ENCODE data around the gene GPX2. TPM values are rescaled to one million over a fixed set of nuclear protein-coding genes. Genes with fewer than 3 reads are reported as not detected.

The GPX2 gene
- total and polyA plus RNA-seq, 7 experiments from 2014 or later: not detected

DNA sequence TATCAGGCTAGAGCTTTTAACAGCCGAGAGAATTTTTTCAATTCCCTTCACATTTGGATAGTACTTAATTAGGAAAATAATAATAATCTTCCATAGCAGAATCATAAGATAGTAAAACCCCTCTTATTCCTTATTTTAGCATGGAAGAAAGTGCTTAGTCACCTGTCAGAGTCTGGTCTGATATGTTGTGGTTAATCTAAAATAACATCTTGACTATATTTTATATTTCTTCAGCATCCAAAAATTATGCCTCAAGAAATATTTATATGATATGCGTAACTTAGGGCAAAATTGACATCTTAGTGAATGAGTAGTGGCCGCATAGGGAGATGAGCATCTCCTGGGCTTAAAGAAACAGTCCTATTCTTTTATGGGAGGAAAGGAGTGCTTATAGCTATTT lies 15.5 kb downstream of the GPX2 start:
- ChIA-PET CTCF (no interaction called here), POLR2A (interaction anchor here (0.9 to 6.5 kb wide), 5 partner anchors 9 to 27 kb away, joined by 3 to 86 read pairs (median 5); partner anchors contain the start of gene CHURC1)
- peaks cover 47 to 66% of the 10 kb centered on the region in 2 donors for H3K4me1 ChIP-seq (ENCODE audit: control insufficient read depth in 2 of 2, insufficient read depth in 2 of 2, low read length in 2 of 2)
- H3K27me3 ChIP-seq (ENCODE audit: control insufficient read depth in 2 of 2, insufficient read depth in 2 of 2, low read length in 2 of 2): no peaks in the 10 kb centered on the region
- Mint-ChIP-seq H3K36me3 (peaks cover 5 to 49% (median 27%) of the 10 kb centered on the region in 5 donors), H3K4me3 (peak overlapping the region in 4 of 10 donors; percentile 9 to 56 (median 28)), H3K27me3 (no peaks in the 10 kb centered on the region), H3K9me3 (no peaks in the 10 kb centered on the region), H3K4me1 (peaks cover 19 to 43% (median 26%) of the 10 kb centered on the region in 7 donors), H3K27ac (peak overlapping the region in 5 of 9 donors; percentile 23 to 75 (median 63))
- no peak for DNase-seq
- H3K9me3 ChIP-seq (ENCODE audit: control insufficient read depth in 2 of 3, low read length in 3 of 3): peaks cover 0 to 4% (median 0%) of the 10 kb centered on the region in 3 experiments
- peak overlapping the region; percentile 49 for H3K27ac ChIP-seq (ENCODE audit: low read depth, low read length)
- no peak for ATAC-seq
- intact Hi-C loops (cut with micrococcal nuclease): loop anchor here (5.0 to 10.0 kb wide), 3 partner anchors 45 to 1062 kb away; partner anchors contain the start of genes MAX (in 2 of the 2) and RAB15 (in 1 of the 2)
- H3K36me3 ChIP-seq (ENCODE audit: control insufficient read depth in 2 of 3, insufficient read depth in 3 of 3, low read length in 3 of 3): peaks cover 0 to 17% (median 15%) of the 10 kb centered on the region in 3 experiments
- no peak overlapping the region for H3K4me3 ChIP-seq (ENCODE audit: low read length)

DNA sequence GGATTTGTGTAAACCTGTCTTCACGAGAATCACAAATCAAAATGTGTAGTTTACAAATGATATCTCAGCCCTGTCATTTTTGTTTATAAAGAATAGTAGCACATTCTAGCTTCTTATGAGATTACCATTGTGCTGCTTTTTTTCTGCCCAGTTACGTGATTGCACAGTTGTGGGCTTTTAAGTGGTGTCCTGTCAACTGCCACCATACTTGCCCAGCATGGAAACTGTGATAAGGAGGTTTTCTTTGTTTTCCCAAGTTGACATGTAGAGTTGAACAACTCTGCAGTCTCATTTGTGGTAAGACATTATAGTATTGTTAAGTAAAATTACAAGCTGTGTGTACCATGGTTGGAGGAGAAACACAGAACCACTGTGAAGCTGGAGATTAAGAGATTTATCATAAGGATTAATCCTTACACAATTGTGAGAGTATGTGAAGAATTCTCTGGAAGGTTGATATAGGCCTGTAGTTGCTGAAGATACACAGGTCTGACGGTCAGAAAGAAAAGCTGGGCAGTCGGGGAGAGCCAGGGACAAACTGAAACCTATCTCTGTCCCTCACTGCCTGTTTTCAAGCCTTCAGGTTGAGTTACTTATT lies 16.0 kb downstream of the GPX2 start:
- Histone ChIP-seq H3K27me3 (ENCODE audit: control insufficient read depth in 2 of 2, insufficient read depth in 2 of 2, low read length in 2 of 2) (no peaks in the 10 kb centered on the region), H3K4me3 (ENCODE audit: low read length) (no peak overlapping the region), H3K9me3 (ENCODE audit: control insufficient read depth in 2 of 3, low read length in 3 of 3) (peaks cover 0 to 4% (median 0%) of the 10 kb centered on the region in 3 experiments), H3K27ac (ENCODE audit: low read depth, low read length) (peak overlapping the region; percentile 49), H3K36me3 (ENCODE audit: control insufficient read depth in 2 of 3, insufficient read depth in 3 of 3, low read length in 3 of 3) (peaks cover 0 to 16% (median 14%) of the 10 kb centered on the region in 3 experiments), H3K4me1 (ENCODE audit: control insufficient read depth in 2 of 2, insufficient read depth in 2 of 2, low read length in 2 of 2) (peaks cover 51 to 64% of the 10 kb centered on the region in 2 donors)
- H3K36me3 Mint-ChIP-seq: peaks cover 5 to 50% (median 31%) of the 10 kb centered on the region in 5 donors
- DNase-seq (no peak), ATAC-seq (no peak)
- ChIA-PET POLR2A (interaction anchor here (0.9 to 6.5 kb wide), 5 partner anchors 9 to 27 kb away, joined by 3 to 86 read pairs (median 5); partner anchors contain the start of gene CHURC1), CTCF (no interaction called here)
- H3K4me3 Mint-ChIP-seq: peak overlapping the region in 8 of 10 donors; percentile 1 to 56 (median 5)
- peaks cover 0 to 5% (median 0%) of the 10 kb centered on the region in 11 donors for H3K9me3 Mint-ChIP-seq
- H3K27ac Mint-ChIP-seq: peak overlapping the region in 6 of 9 donors; percentile 23 to 73 (median 58)
- intact Hi-C loops (cut with micrococcal nuclease): loop anchor here (5.0 to 10.0 kb wide), 3 partner anchors 46 to 1062 kb away; partner anchors contain the start of genes MAX (in 2 of the 2) and RAB15 (in 1 of the 2)
- H3K27me3 Mint-ChIP-seq: no peaks in the 10 kb centered on the region
- peaks cover 24 to 48% (median 31%) of the 10 kb centered on the region in 7 donors for H3K4me1 Mint-ChIP-seq

DNA sequence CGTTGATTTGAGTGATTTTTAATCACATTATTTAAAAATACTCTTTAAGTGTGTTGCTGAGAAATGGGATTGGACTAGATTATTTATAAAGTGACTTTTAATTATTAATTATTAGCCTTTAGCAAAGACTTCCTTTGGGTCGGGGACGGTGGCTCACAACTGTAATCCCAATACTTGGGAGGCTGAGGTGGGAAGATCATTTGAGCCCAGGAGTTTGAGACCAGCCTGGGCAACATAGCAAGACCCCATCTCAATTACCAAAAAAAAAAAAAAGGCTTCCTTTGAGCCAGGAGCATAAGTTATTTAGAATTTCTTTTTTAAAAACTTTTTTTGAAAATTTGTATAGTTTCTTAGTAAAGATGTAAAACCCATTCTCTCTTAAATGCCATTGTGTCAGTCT lies 19.5 kb downstream of the GPX2 start:
- Histone ChIP-seq H3K9me3 (ENCODE audit: control insufficient read depth in 2 of 3, low read length in 3 of 3) (peaks cover 0 to under 1% (median 0%) of the 10 kb centered on the region in 3 experiments), H3K27ac (ENCODE audit: low read depth, low read length) (peak overlapping the region; percentile 1), H3K4me3 (ENCODE audit: low read length) (no peak overlapping the region), H3K36me3 (ENCODE audit: control insufficient read depth in 2 of 3, insufficient read depth in 3 of 3, low read length in 3 of 3) (peaks cover 0 to 16% (median 14%) of the 10 kb centered on the region in 3 experiments), H3K4me1 (ENCODE audit: control insufficient read depth in 2 of 2, insufficient read depth in 2 of 2, low read length in 2 of 2) (peaks cover 36 to 44% of the 10 kb centered on the region in 2 donors), H3K27me3 (ENCODE audit: control insufficient read depth in 2 of 2, insufficient read depth in 2 of 2, low read length in 2 of 2) (no peaks in the 10 kb centered on the region)
- DNase-seq (no peak), ATAC-seq (no peak)
- intact Hi-C loops (cut with micrococcal nuclease): loop anchor here in 1 of 2 donors (10.0 kb wide), 1 partner anchor 1058 kb away; no protein-coding TSS in a partner anchor
- POLR2A ChIA-PET: interaction anchor here (0.7 to 6.5 kb wide), 2 partner anchors 8 to 124 kb away, joined by 4 to 86 read pairs; partner anchors contain the start of gene CHURC1
- Mint-ChIP-seq H3K4me1 (peaks cover 37 to 81% (median 60%) of the 10 kb centered on the region in 7 donors), H3K4me3 (peak overlapping the region in 2 of 10 donors; percentile 24 to 29), H3K27ac (peak overlapping the region in 5 of 9 donors; percentile 26 to 64 (median 46)), H3K27me3 (no peaks in the 10 kb centered on the region), H3K36me3 (peaks cover 5 to 50% (median 39%) of the 10 kb centered on the region in 5 donors), H3K9me3 (peaks cover 0 to 7% (median 0%) of the 10 kb centered on the region in 11 donors)
- CTCF ChIA-PET: interaction anchor here (0.6 to 1.9 kb wide), 3 partner anchors 14 to 34 kb away, joined by 3 to 4 read pairs (median 4); no protein-coding TSS in a partner anchor

DNA sequence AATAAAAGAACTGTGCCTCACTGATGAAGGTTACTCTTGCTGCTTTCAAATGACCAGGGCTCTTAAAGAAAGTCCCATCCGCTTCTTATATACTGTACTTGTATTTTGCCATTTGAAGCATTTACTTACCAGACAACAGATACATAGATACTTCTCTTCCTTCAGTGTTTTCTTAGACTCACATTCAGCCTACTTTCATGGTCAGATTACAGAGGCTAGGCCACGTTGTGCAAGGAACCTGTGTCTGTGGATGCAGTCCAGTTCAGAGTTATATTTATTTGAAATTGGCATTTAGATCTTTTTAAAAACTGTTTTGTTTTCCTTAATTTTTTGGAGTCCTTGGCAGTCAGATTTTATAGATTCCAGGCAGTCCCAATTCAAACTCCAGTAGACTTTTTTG lies 22.1 kb downstream of the GPX2 start:
- H3K4me1 ChIP-seq (ENCODE audit: control insufficient read depth in 2 of 2, insufficient read depth in 2 of 2, low read length in 2 of 2): peaks cover 43 to 47% of the 10 kb centered on the region in 2 donors
- peak overlapping the region in 7 of 10 donors; percentile 0 to 63 (median 12) for H3K4me3 Mint-ChIP-seq
- H3K36me3 ChIP-seq (ENCODE audit: control insufficient read depth in 2 of 3, insufficient read depth in 3 of 3, low read length in 3 of 3): peaks cover 0 to 16% (median 0%) of the 10 kb centered on the region in 3 experiments
- CTCF ChIA-PET: interaction anchor here (0.7 to 1.0 kb wide), 2 partner anchors 97 to 240 kb away, joined by 3 to 4 read pairs; no protein-coding TSS in a partner anchor
- peaks cover 0 to 7% (median 0%) of the 10 kb centered on the region in 11 donors for H3K9me3 Mint-ChIP-seq
- peaks cover 53 to 85% (median 78%) of the 10 kb centered on the region in 7 donors for H3K4me1 Mint-ChIP-seq
- intact Hi-C loops (cut with micrococcal nuclease): loop anchor here in 1 of 2 donors (10.0 kb wide), 1 partner anchor 1056 kb away; no protein-coding TSS in a partner anchor
- no peak overlapping the region for H3K4me3 ChIP-seq (ENCODE audit: low read length)
- no peaks in the 10 kb centered on the region for H3K27me3 ChIP-seq (ENCODE audit: control insufficient read depth in 2 of 2, insufficient read depth in 2 of 2, low read length in 2 of 2)
- peaks cover 0 to 53% (median 42%) of the 10 kb centered on the region in 5 donors for H3K36me3 Mint-ChIP-seq
- H3K27ac ChIP-seq (ENCODE audit: low read depth, low read length): peak overlapping the region; percentile 31
- no peaks in the 10 kb centered on the region for H3K9me3 ChIP-seq (ENCODE audit: control insufficient read depth in 2 of 3, low read length in 3 of 3)
- H3K27ac Mint-ChIP-seq: peak overlapping the region in 8 of 9 donors; percentile 1 to 89 (median 52)
- ATAC-seq (no peak), DNase-seq (no peak)
- H3K27me3 Mint-ChIP-seq: no peaks in the 10 kb centered on the region
- POLR2A ChIA-PET: interaction anchor here (0.8 to 1.0 kb wide), 2 partner anchors 15 to 16 kb away, joined by 4 read pairs; no protein-coding TSS in a partner anchor

DNA sequence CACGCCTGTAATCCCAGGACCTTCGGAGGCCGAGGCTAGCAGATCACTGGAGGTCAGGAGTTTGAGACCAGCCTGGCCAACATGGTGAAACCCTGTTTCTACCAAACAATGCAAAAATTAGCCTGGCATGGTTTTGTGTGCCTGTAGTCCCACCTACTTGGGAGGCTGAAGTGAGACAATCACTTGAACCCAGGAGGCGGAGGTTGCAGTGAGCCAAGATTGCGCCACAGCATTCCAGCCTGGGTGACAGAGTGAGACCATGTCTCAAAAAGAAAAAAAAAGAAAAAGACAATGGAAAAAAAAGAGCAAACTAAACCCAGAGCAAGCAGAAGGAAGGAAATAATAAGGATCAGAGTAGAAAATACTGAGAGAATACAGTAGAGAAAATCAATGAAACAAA lies 22.9 kb downstream of the GPX2 start:
- H3K36me3 ChIP-seq (ENCODE audit: control insufficient read depth in 2 of 3, insufficient read depth in 3 of 3, low read length in 3 of 3): peaks cover 0 to 8% (median 0%) of the 10 kb centered on the region in 3 experiments
- intact Hi-C loops (cut with micrococcal nuclease): loop anchor here in 1 of 2 donors (10.0 kb wide), 1 partner anchor 1055 kb away; no protein-coding TSS in a partner anchor
- peaks cover 45 to 47% of the 10 kb centered on the region in 2 donors for H3K4me1 ChIP-seq (ENCODE audit: control insufficient read depth in 2 of 2, insufficient read depth in 2 of 2, low read length in 2 of 2)
- H3K27ac ChIP-seq (ENCODE audit: low read depth, low read length): no peak overlapping the region
- ChIA-PET CTCF (interaction anchor here (0.7 kb wide), 1 partner anchor 240 kb away, joined by 4 read pairs; no protein-coding TSS in a partner anchor), POLR2A (interaction anchor here (0.6 to 1.6 kb wide), 3 partner anchors 10 to 16 kb away, joined by 3 to 4 read pairs (median 3); no protein-coding TSS in a partner anchor)
- peaks cover 0 to 50% (median 50%) of the 10 kb centered on the region in 5 donors for H3K36me3 Mint-ChIP-seq
- DNase-seq (no peak), ATAC-seq (no peak)
- H3K27me3 ChIP-seq (ENCODE audit: control insufficient read depth in 2 of 2, insufficient read depth in 2 of 2, low read length in 2 of 2): no peaks in the 10 kb centered on the region
- peak overlapping the region in 4 of 9 donors; percentile 65 to 89 (median 78) for H3K27ac Mint-ChIP-seq
- H3K4me3 ChIP-seq (ENCODE audit: low read length): no peak overlapping the region
- no peaks in the 10 kb centered on the region for H3K9me3 ChIP-seq (ENCODE audit: control insufficient read depth in 2 of 3, low read length in 3 of 3)
- H3K9me3 Mint-ChIP-seq: peaks cover 0 to 7% (median 0%) of the 10 kb centered on the region in 11 donors
- peak overlapping the region in 5 of 10 donors; percentile 18 to 63 (median 44) for H3K4me3 Mint-ChIP-seq
- no peaks in the 10 kb centered on the region for H3K27me3 Mint-ChIP-seq
- H3K4me1 Mint-ChIP-seq: peaks cover 57 to 90% (median 82%) of the 10 kb centered on the region in 7 donors

DNA sequence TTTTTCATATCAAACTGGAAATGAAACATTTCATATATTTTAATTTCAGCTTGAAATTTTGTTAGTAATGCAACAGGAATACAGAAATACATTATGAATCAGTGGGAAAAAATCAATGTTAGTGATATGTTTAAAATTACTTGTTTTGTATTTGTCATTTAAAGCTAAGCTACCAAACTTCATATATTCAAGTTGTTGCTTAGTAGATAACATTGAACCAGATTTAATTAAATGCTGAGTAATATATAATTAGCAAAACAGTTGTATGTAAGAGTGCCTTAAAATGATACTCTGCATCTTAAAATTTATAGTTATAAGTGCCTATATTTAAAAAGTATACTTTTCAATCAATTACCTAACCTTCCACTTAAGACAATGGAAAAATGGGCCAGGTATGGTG lies 23.3 kb downstream of the GPX2 start:
- Mint-ChIP-seq H3K27me3 (no peaks in the 10 kb centered on the region), H3K4me1 (peaks cover 55 to 87% (median 79%) of the 10 kb centered on the region in 7 donors), H3K27ac (peak overlapping the region in 5 of 9 donors; percentile 42 to 95 (median 75)), H3K4me3 (peak overlapping the region in 4 of 10 donors; percentile 60 to 71 (median 62)), H3K9me3 (peaks cover 0 to 7% (median 0%) of the 10 kb centered on the region in 11 donors), H3K36me3 (peaks cover 0 to 50% (median 47%) of the 10 kb centered on the region in 5 donors)
- H3K4me3 ChIP-seq (ENCODE audit: low read length): no peak overlapping the region
- H3K27ac ChIP-seq (ENCODE audit: low read depth, low read length): no peak overlapping the region
- H3K9me3 ChIP-seq (ENCODE audit: control insufficient read depth in 2 of 3, low read length in 3 of 3): no peaks in the 10 kb centered on the region
- no peaks in the 10 kb centered on the region for H3K27me3 ChIP-seq (ENCODE audit: control insufficient read depth in 2 of 2, insufficient read depth in 2 of 2, low read length in 2 of 2)
- H3K4me1 ChIP-seq (ENCODE audit: control insufficient read depth in 2 of 2, insufficient read depth in 2 of 2, low read length in 2 of 2): peaks cover 42 to 47% of the 10 kb centered on the region in 2 donors
- DNase-seq: no peak
- intact Hi-C loops (cut with micrococcal nuclease): no loop called here
- CTCF ChIA-PET: no interaction called here
- H3K36me3 ChIP-seq (ENCODE audit: control insufficient read depth in 2 of 3, insufficient read depth in 3 of 3, low read length in 3 of 3): peaks cover 0 to 8% (median 0%) of the 10 kb centered on the region in 3 experiments
- ATAC-seq: no peak
- POLR2A ChIA-PET: interaction anchor here (0.7 to 1.6 kb wide), 3 partner anchors 9 to 66 kb away, joined by 3 to 4 read pairs (median 3); no protein-coding TSS in a partner anchor
